Common myeloid progenitor, CD34-positive (primary cell): ENCODE data around the gene CDIPT.
A peak's percentile ranks its signal among the peaks of the same experiment; 100 is the strongest.

Experiments
- CTCF ChIA-PET: fragments of 350-600 bp; sonication (Branson Sonifier 250); formaldehyde crosslinking; loops from one replicate; lab custom pipeline; 2021; ENCODE audit warnings: antibody characterized with exemption; lab: Charles Lee
- POLR2A ChIA-PET: fragments of 350-600 bp; sonication (Branson Sonifier 250); formaldehyde crosslinking; loops from one replicate; lab custom pipeline; 2021; ENCODE audit warnings: antibody characterized with exemption; lab: Charles Lee
- DNase-seq, 3 donors: peaks; one replicate each; pipeline versions ENCODE4 v3.0.0 to v3.0.0-alpha.2; 2013
- H3K27ac ChIP-seq, 2 experiments: 1 replicate in 1 of 2; 2 replicates in 1 of 2; pipeline ENCODE4 v1.7.0; 2013; ENCODE audit warnings: inconsistent platforms in 2 of 2, low read length in 2 of 2, mild to moderate bottlenecking in 2 of 2, low read depth in 1 of 2, moderate library complexity in 1 of 2; ENCODE audit not compliant: severe bottlenecking in 2 of 2, insufficient read depth in 1 of 2, poor library complexity in 1 of 2
- H3K27me3 ChIP-seq, 5 experiments: replicated peaks in 2 of 5; 1 replicate in 3 of 5; 2 replicates in 2 of 5; pipeline versions ENCODE4 v1.6.1 to v1.7.0; 2013; ENCODE audit warnings: low read length in 4 of 5, mild to moderate bottlenecking in 2 of 5, moderate library complexity in 2 of 5, inconsistent platforms in 1 of 5; ENCODE audit not compliant: insufficient read depth in 5 of 5, control insufficient read depth in 4 of 5
- H3K36me3 ChIP-seq, 4 experiments: 1 replicate in 2 of 4; 2 replicates in 2 of 4; pipeline versions ENCODE4 v1.6.1 to v1.7.0; 2013; ENCODE audit warnings: low read length in 3 of 4, control low read depth in 1 of 4, mild to moderate bottlenecking in 1 of 4; ENCODE audit not compliant: control insufficient read depth in 4 of 4, insufficient read depth in 4 of 4
- H3K4me1 ChIP-seq, 4 experiments: 1 replicate in 3 of 4; 2 replicates in 1 of 4; pipeline versions ENCODE4 v1.6.1 to v1.7.1; 2013; ENCODE audit warnings: low read length in 3 of 4, mild to moderate bottlenecking in 3 of 4, control low read depth in 1 of 4, inconsistent platforms in 1 of 4, moderate library complexity in 1 of 4; ENCODE audit not compliant: control insufficient read depth in 4 of 4, insufficient read depth in 4 of 4; ENCODE audit errors: control extremely low read depth in 1 of 4
- H3K4me3 ChIP-seq, 7 experiments: 1 replicate in 4 of 7; 2 replicates in 3 of 7; pipeline versions ENCODE4 v1.5.1 to v1.7.0; 2013; ENCODE audit warnings: mild to moderate bottlenecking in 7 of 7, low read length in 6 of 7, moderate library complexity in 6 of 7, inconsistent platforms in 2 of 7, low read depth in 2 of 7, control low read depth in 1 of 7; ENCODE audit not compliant: insufficient read depth in 4 of 7, control insufficient read depth in 1 of 7; ENCODE audit errors: extremely low read depth in 1 of 7
- H3K9me3 ChIP-seq, 5 experiments: 1 replicate in 4 of 5; 2 replicates in 1 of 5; pipeline versions ENCODE4 v1.6.1 to v1.7.1; 2013; ENCODE audit warnings: low read length in 4 of 5, mild to moderate bottlenecking in 2 of 5, inconsistent platforms in 1 of 5, low read depth in 1 of 5, moderate library complexity in 1 of 5; ENCODE audit not compliant: control insufficient read depth in 4 of 5, insufficient read depth in 2 of 5; ENCODE audit errors: control extremely low read depth in 1 of 5
- WGBS: methylation state at CpG from one replicate; pipeline ENCODE4 v1.1.5; 2013; ENCODE audit not compliant: insufficient coverage; 5-methylcytosine and 5-hydroxymethylcytosine counted together

Gene CDIPT

DNA sequence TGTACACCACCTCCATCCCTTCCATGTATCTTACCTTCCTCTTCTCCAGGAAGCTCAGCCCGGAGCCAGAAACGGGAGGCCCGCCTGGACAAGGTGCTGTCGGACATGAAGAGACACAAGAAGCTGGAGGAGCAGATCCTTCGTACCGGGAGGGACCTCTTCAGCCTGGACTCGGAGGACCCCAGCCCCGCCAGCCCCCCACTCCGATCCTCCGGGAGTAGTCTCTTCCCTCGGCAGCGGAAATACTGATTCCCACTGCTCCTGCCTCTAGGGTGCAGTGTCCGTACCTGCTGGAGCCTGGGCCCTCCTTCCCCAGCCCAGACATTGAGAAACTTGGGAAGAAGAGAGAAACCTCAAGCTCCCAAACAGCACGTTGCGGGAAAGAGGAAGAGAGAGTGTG is 43.5 kb downstream of the CDIPT start:
- Histone ChIP-seq H3K4me3 (no peak overlapping the region), H3K27ac (peak overlapping the region in 1 of 2 experiments; percentile 79), H3K9me3 (no peaks in the 10 kb centered on the region), H3K27me3 (no peaks in the 10 kb centered on the region), H3K4me1 (peaks cover 17 to 75% (median 66%) of the 10 kb centered on the region in 4 experiments), H3K36me3 (peaks cover 0 to 22% (median 12%) of the 10 kb centered on the region in 4 experiments)
- ChIA-PET CTCF (interaction anchor here (0.5 to 7.2 kb wide), 10 partner anchors 10 to 188 kb away, joined by 3 to 46 read pairs (median 3); no protein-coding TSS in a partner anchor), POLR2A (no interaction called here)
- DNase-seq, result no peak
- 90% methylated on average over 15 of the region's 15 CpGs for WGBS

DNA sequence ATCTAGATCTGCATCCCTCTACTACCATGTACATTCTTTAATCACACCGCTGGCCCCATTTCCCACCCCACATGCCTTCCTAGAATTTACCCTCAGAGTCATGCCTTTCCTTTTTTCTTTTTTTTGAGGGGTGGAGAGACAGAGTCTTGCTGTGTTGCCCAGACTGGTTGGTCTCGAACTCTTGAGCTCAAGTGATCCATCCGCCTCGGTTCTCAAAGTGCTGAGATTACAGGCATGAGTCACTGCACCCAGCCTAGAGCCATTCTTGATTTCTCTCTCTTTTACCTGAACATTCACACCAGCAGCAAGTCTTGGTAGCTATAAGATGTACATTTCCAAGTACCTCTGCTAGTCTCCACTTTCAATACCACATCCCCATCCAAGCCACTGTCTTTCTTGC is 44.9 kb downstream of the CDIPT start:
- POLR2A ChIA-PET, result no interaction called here
- Histone ChIP-seq H3K9me3 (no peaks in the 10 kb centered on the region), H3K4me1 (peaks cover 17 to 70% (median 61%) of the 10 kb centered on the region in 4 experiments), H3K27me3 (peaks cover 0 to 9% (median 0%) of the 10 kb centered on the region in 5 experiments), H3K27ac (no peak overlapping the region), H3K4me3 (no peak overlapping the region), H3K36me3 (peaks cover 0 to 22% (median 12%) of the 10 kb centered on the region in 4 experiments)
- no peak for DNase-seq
- CTCF ChIA-PET, result interaction anchor here (0.7 to 7.2 kb wide), 7 partner anchors 10 to 188 kb away, joined by 3 to 46 read pairs (median 3); no protein-coding TSS in a partner anchor
- 100% methylated on average over 4 of the region's 4 CpGs for WGBS

DNA sequence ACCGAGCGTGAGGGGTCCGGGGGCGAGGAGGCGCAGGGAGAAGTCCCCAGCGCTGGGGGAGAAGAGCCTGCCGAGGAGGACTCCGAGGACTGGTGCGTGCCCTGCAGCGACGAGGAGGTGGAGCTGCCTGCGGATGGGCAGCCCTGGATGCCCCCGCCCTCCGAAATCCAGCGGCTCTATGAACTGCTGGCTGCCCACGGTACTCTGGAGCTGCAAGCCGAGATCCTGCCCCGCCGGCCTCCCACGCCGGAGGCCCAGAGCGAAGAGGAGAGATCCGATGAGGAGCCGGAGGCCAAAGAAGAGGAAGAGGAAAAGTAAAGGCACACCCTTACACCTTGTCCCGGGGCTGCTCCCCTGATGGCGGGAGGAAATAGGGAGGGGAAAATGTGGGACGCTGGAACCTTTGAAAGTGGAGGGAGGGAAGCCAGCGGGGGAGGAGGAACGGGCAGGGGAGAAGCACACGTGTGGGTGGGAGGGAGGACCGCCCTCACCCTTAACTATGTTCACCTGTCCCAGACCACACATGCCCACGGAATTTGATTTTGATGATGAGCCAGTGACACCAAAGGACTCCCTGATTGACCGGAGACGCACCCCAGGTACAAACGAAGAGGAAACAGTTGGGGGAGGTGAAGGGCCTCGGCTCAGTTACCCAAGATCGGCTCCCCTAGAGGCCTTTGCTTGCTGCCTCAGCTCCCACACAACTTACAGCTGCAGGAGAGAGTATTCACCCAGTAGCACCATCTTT is 46.2 kb downstream of the CDIPT start:
- Histone ChIP-seq H3K4me1 (peaks cover 13 to 70% (median 59%) of the 10 kb centered on the region in 4 experiments), H3K9me3 (no peaks in the 10 kb centered on the region), H3K4me3 (peak overlapping the region; percentile 87 to 96 (median 90)), H3K27me3 (peaks cover 0 to 19% (median 8%) of the 10 kb centered on the region in 5 experiments), H3K27ac (peak overlapping the region; percentile 7 to 75), H3K36me3 (peaks cover 0 to 22% (median 12%) of the 10 kb centered on the region in 4 experiments)
- POLR2A ChIA-PET, result interaction anchor here (2.2 kb wide), 1 partner anchor 10 kb away, joined by 12 read pairs; the partner anchor contains the start of gene MAZ
- CTCF ChIA-PET, result interaction anchor here (1.1 to 7.2 kb wide), 4 partner anchors 9 to 125 kb away, joined by 3 to 46 read pairs (median 8); no protein-coding TSS in a partner anchor
- peak in 2 of 3 donors; percentile 69 to 76 for DNase-seq
- 0% methylated on average over 25 of the region's 37 CpGs for WGBS

DNA sequence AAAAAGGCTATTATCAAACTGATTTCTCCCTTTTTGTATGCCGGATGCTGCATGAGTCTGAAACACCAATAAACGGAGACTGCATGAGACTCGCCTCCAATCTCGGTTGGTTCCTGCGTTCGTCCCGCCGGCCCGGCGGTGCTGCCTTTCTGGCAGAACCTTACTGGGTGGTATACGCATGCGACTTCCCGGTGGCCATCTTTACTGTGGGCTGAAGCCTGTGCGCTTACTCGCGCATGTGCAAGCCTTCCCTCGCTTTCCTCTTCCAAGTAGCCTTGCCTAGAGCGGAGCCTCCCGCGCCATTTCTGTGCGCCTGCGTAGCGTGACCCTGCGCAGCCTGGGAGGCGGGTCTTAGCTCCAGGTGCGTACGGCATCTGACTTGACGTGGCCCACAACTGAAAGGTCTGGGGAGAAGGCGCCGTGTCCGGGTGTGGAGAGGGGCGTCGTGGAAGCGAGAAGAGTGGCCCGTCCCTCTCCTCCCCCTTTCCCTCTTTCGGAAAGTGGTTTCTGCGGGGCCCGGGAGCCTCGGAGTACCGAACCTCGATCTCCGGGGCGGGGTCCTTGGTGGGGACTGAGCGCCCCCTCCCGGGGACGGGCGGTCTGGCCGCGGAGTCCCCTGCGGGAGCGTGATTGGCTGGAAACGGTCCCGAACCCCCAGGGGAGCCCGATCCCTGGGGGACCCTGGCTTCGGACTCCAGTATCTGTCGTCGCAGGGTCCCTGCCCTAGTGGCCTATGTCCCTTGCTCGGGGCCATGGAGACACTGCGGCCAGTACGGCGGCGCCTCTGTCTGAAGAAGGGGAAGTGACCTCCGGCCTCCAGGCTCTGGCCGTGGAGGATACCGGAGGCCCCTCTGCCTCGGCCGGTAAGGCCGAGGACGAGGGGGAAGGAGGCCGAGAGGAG is 47.0 kb downstream of the CDIPT start, which contains the start of gene PAGR1:
TSS of gene PAGR1 (plus strand) at position 360 of the 901 bp plus-strand sequence. CDS start at position 734, 374 bp downstream.
- Histone ChIP-seq H3K27ac (peak within 1 kb of the TSS; percentile 33 to 75), H3K4me3 (peak within 1 kb of the TSS; percentile 87 to 96 (median 90)), H3K9me3 (no peaks in the 10 kb centered on the region), H3K27me3 (peaks cover 0 to 20% (median 8%) of the 10 kb centered on the region in 5 experiments), H3K36me3 (peaks cover 0 to 22% (median 12%) of the 10 kb centered on the region in 4 experiments), H3K4me1 (peaks cover 7 to 70% (median 58%) of the 10 kb centered on the region in 4 experiments)
- peak; percentile 100 for DNase-seq
- CTCF ChIA-PET, result interaction anchor here (0.5 to 7.2 kb wide), 15 partner anchors 8 to 543 kb away, joined by 3 to 46 read pairs (median 3); partner anchors contain the start of gene MAZ
- POLR2A ChIA-PET, result interaction anchor here (0.5 to 2.2 kb wide), 2 partner anchors 9 to 70 kb away, joined by 3 to 12 read pairs; partner anchors contain the start of genes C16orf54 and MAZ
- under 1% methylated on average over 62 of the region's 70 CpGs for WGBS

DNA sequence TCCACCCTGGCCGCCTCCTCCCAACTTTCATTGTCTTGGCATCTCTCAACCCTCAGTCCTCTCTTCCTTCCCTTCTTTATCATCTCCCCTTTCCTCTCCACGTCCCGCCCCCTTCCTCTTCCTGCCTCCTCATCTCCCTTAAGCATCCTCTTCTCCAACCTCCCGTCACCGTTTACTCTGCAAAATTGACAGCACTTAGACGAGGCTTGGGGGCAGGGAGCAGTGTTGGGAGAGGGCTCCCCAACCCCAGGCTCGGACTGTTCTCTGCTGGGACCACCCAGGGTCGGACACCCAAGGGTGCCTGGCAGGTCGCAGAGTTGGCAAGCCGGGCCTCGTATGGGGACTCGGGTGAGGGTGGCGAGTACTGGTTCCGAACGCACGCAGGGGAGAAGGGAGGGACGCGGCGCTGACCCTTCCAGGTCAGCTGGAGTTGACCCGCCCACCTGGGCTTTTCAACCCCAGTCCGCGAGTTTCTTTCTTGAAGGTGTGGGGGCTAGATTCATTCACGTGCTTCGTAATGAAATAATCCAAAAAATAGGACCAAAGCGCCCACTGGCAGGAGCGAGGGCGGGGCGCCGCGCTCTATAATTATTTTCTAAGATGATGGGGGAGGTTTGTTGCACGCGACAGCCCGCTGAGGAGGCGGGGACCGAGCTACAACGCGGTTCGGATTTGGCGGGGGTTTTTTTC is 47.8 kb downstream of the CDIPT start:
- CTCF ChIA-PET, result interaction anchor here (0.5 to 7.2 kb wide), 13 partner anchors 9 to 544 kb away, joined by 3 to 46 read pairs (median 3); partner anchors contain the start of gene MAZ
- Histone ChIP-seq H3K27ac (no peak overlapping the region), H3K27me3 (peaks cover 0 to 20% (median 8%) of the 10 kb centered on the region in 5 experiments), H3K36me3 (peaks cover 0 to 31% (median 15%) of the 10 kb centered on the region in 4 experiments), H3K4me3 (peak overlapping the region; percentile 13 to 96 (median 89)), H3K4me1 (peaks cover 7 to 70% (median 58%) of the 10 kb centered on the region in 4 experiments), H3K9me3 (no peaks in the 10 kb centered on the region)
- WGBS, result 8% methylated on average over 27 of the region's 39 CpGs
- POLR2A ChIA-PET, result interaction anchor here (0.6 to 2.2 kb wide), 2 partner anchors 8 to 22 kb away, joined by 3 to 12 read pairs; partner anchors contain the start of gene MAZ
- DNase-seq, result no peak

DNA sequence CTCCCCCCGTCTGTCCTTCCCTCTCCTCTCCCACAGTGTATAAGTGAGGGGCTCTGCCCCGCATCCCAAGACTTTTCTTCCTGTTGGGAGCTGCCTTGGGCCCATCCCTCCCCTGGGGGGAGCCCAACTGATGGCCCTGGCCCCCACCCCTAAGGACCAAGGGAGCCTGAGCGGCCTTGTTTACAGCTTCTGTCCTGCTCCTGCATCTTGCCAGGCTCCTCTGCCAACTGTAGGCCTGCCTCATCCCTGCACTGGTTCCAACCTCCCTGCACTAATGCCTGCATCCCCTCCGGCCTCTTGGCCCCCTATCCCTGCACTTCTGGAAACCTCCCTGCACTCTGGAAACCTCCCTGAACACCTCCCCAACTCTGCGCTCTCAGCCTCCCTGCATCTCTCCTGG is 48.4 kb downstream of the CDIPT start:
- POLR2A ChIA-PET, result interaction anchor here (0.6 kb wide), 1 partner anchor 22 kb away, joined by 3 read pairs; no protein-coding TSS in a partner anchor
- Histone ChIP-seq H3K4me1 (peaks cover 4 to 70% (median 58%) of the 10 kb centered on the region in 4 experiments), H3K4me3 (peak overlapping the region in 2 of 7 experiments; percentile 89 to 96), H3K36me3 (peaks cover 0 to 31% (median 17%) of the 10 kb centered on the region in 4 experiments), H3K9me3 (no peaks in the 10 kb centered on the region), H3K27me3 (peaks cover 0 to 20% (median 8%) of the 10 kb centered on the region in 5 experiments), H3K27ac (no peak overlapping the region)
- DNase-seq, result no peak
- 100% methylated on average over 4 of the region's 5 CpGs for WGBS
- CTCF ChIA-PET, result interaction anchor here (1.3 to 2.0 kb wide), 2 partner anchors 15 to 33 kb away, joined by 5 to 8 read pairs; no protein-coding TSS in a partner anchor
